OCI-LY7 (cell line): ENCODE data around the gene PGF.

Source experiments
- EZH2phosphoT487 ChIP-seq: fragments of 200-600 bp; sonication (generic); IDR thresholded peaks from 2 replicates; pipeline ENCODE4 v1.6.1; 2018; ENCODE audit warnings: low read depth, borderline replicate concordance, mild to moderate bottlenecking, mixed run types, antibody characterized with exemption, low read length, moderate library complexity, mixed read lengths
- TF ChIP-seq, protein P1 (sequence below): fragments of 200-600 bp; sonication (generic); conservative IDR thresholded peaks from 2 replicates; pipeline ENCODE4 v1.5.1; 2014; ENCODE audit warnings: mild to moderate bottlenecking, antibody characterized with exemption, low read length, moderate library complexity, mixed read lengths

GRCh38 chr14:74946659-74947281 is 8.6 kb downstream of the PGF start:
- TF ChIP-seq, protein P1, sequence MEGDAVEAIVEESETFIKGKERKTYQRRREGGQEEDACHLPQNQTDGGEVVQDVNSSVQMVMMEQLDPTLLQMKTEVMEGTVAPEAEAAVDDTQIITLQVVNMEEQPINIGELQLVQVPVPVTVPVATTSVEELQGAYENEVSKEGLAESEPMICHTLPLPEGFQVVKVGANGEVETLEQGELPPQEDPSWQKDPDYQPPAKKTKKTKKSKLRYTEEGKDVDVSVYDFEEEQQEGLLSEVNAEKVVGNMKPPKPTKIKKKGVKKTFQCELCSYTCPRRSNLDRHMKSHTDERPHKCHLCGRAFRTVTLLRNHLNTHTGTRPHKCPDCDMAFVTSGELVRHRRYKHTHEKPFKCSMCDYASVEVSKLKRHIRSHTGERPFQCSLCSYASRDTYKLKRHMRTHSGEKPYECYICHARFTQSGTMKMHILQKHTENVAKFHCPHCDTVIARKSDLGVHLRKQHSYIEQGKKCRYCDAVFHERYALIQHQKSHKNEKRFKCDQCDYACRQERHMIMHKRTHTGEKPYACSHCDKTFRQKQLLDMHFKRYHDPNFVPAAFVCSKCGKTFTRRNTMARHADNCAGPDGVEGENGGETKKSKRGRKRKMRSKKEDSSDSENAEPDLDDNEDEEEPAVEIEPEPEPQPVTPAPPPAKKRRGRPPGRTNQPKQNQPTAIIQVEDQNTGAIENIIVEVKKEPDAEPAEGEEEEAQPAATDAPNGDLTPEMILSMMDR: no peak; the same call in none of the 2 replicates
- TF ChIP-seq EZH2phosphoT487: no peak
